Osteoblast (primary cell): ENCODE data around the gene CD200. TPM values are rescaled to one million over a fixed set of nuclear protein-coding genes. Genes with fewer than 3 reads are reported as not detected.

Experiments
- DNase-seq: peaks from one replicate; pipeline ENCODE4 v3.0.0; 2011; ENCODE audit warnings: low spot score, mixed read lengths; ENCODE audit not compliant: insufficient read length; ENCODE audit errors: missing footprints
- H2AFZ ChIP-seq: 2 replicates; pipeline ENCODE4 v1.6.0; 2011; ENCODE audit warnings: mild to moderate bottlenecking, low read length
- H3K27ac ChIP-seq: 2 replicates; pipeline ENCODE4 v1.5.1; 2011; ENCODE audit warnings: mild to moderate bottlenecking, low read depth, low read length, moderate library complexity
- H3K27me3 ChIP-seq: 2 replicates; pipeline ENCODE4 v1.6.0; 2012; ENCODE audit warnings: mild to moderate bottlenecking, control low read depth, inconsistent platforms, low read length, moderate library complexity; ENCODE audit not compliant: insufficient read depth
- H3K36me3 ChIP-seq: 2 replicates; pipeline ENCODE4 v1.5.1; 2011; ENCODE audit warnings: mild to moderate bottlenecking, low read length, control low read depth, moderate library complexity; ENCODE audit not compliant: insufficient read depth
- H3K4me1 ChIP-seq: 2 replicates; pipeline ENCODE4 v1.5.1; 2011; ENCODE audit warnings: mild to moderate bottlenecking, low read length, control low read depth, moderate library complexity; ENCODE audit not compliant: insufficient read depth
- H3K4me2 ChIP-seq: 2 replicates; pipeline ENCODE4 v1.6.0; 2011; ENCODE audit warnings: mild to moderate bottlenecking, low read length; ENCODE audit not compliant: insufficient read depth
- H3K4me3 ChIP-seq: fragments of 200-600 bp; sonication (generic); 3 replicates; pipeline ENCODE4 v1.5.1; 2012; ENCODE audit warnings: mild to moderate bottlenecking, low read length, inconsistent platforms; ENCODE audit not compliant: insufficient read depth
- H3K79me2 ChIP-seq: 2 replicates; pipeline ENCODE4 v1.6.0; 2012; ENCODE audit warnings: mild to moderate bottlenecking, low read length, control low read depth, inconsistent platforms; ENCODE audit not compliant: insufficient read depth
- H3K9me3 ChIP-seq: 2 replicates; pipeline ENCODE4 v1.5.1; 2011; ENCODE audit warnings: low read depth, low read length, control low read depth
- H4K20me1 ChIP-seq: 2 replicates; pipeline ENCODE4 v1.6.0; 2012; ENCODE audit warnings: mild to moderate bottlenecking, low read length, control low read depth; ENCODE audit not compliant: insufficient read depth
- CTCF ChIP-seq: IDR thresholded peaks from 2 replicates; pipeline ENCODE4 v1.5.1; 2011; ENCODE audit warnings: mild to moderate bottlenecking, low read depth, low read length, moderate library complexity; ENCODE audit errors: extremely low read depth
- total RNA-seq: library from RNA; depleted of rRNA; stranded (reverse); fragments of >200 nt; gene quantifications from 2 replicates; pipeline ENCODE4 v1.2.3, GENCODE V29; 2012

CD200 gene
- total RNA-seq, 1 donor: 3.3 TPM

DNA sequence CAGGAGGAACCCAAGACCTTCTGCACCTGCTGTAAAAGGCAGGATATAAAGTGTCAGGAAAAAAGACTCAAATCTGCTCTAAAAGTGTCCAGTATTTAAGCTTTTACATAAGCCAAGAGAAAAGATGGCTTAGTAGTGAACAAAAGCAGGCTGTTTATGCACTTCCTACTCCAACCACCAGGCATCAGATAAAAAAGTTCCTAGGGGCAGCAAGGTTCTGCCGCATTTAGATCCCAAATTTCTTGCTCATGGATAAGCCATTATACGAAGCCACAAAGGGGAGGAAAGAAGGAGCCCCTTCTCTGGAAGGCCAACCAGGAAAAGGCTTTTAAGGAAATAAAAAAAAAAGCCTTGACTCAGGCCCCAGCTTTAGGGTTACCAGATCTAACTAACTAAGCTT, 28.3 kb upstream of the CD200 start:
- peaks cover 15% of the 10 kb centered on the region for H3K4me1 ChIP-seq
- H4K20me1 ChIP-seq: no peaks in the 10 kb centered on the region
- peak overlapping the region; percentile 76 for H3K4me3 ChIP-seq
- TF ChIP-seq CTCF: peak; percentile 45
- no peak for DNase-seq
- peak overlapping the region; percentile 98 for H2AFZ ChIP-seq
- peak overlapping the region; percentile 94 for H3K4me2 ChIP-seq
- H3K36me3 ChIP-seq: no peaks in the 10 kb centered on the region
- H3K27ac ChIP-seq: no peak overlapping the region
- no peaks in the 10 kb centered on the region for H3K79me2 ChIP-seq
- H3K9me3 ChIP-seq: no peaks in the 10 kb centered on the region
- peaks cover 5% of the 10 kb centered on the region for H3K27me3 ChIP-seq

DNA sequence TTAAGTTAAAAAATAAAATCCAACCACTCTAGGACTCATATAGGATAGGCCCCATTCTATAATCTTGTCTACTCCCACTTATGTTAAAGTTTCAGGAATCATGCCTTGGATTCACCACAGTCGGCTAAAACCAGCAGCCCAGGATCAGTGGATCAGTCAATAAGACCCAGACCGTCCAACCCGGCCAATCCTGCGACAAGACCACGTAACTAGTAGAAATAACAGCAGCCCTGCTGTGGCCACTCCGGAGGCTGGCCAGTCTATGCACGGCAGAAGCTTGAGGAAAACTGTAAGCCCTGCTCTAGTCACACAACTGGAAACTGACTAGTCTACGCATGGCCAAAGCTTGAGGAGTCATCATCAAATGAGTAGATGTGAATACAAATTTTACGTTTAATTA, 26.1 kb upstream of the CD200 start:
- no peaks in the 10 kb centered on the region for H3K9me3 ChIP-seq
- no peak for TF ChIP-seq CTCF
- no peaks in the 10 kb centered on the region for H3K79me2 ChIP-seq
- DNase-seq: no peak
- no peak overlapping the region for H3K4me3 ChIP-seq
- no peaks in the 10 kb centered on the region for H3K27me3 ChIP-seq
- no peak overlapping the region for H2AFZ ChIP-seq
- H3K4me2 ChIP-seq: no peak overlapping the region
- no peak overlapping the region for H3K27ac ChIP-seq
- H3K4me1 ChIP-seq: peaks cover 15% of the 10 kb centered on the region
- no peaks in the 10 kb centered on the region for H3K36me3 ChIP-seq
- H4K20me1 ChIP-seq: no peaks in the 10 kb centered on the region

DNA sequence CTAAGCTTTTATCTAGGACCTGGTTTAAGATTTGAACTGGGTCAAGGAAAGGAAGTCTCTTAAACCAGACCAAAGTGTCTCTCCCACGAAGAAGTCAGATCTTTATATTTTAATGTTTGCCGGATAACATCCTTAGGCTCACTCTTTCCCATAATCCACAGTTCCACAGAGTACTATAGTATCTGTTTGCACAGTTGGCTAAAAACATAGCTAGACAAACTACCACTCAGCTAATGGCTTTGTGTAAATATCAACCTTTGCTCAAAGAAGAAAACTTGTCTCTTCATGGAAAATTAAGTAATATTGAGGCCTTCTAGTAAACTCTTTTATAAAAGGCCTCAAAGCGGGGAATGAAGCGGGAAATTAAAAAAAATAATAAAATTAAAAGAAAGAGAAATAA, 25.4 kb upstream of the CD200 start:
- no peak for TF ChIP-seq CTCF
- H2AFZ ChIP-seq: no peak overlapping the region

GRCh38 chr3:112308151-112308911, 24.6 kb upstream of the CD200 start:
- no peak for DNase-seq
- TF ChIP-seq CTCF: no peak
- Histone ChIP-seq H3K36me3 (no peaks in the 10 kb centered on the region), H3K4me2 (no peak overlapping the region), H3K27ac (no peak overlapping the region), H3K9me3 (no peaks in the 10 kb centered on the region), H3K4me3 (no peak overlapping the region), H3K79me2 (no peaks in the 10 kb centered on the region), H4K20me1 (no peaks in the 10 kb centered on the region), H3K4me1 (peaks cover 9% of the 10 kb centered on the region), H3K27me3 (no peaks in the 10 kb centered on the region), H2AFZ (no peak overlapping the region)

More for the DNA sequence above, 25.4 kb upstream of the CD200 start:
- no peak for DNase-seq
- H4K20me1 ChIP-seq: no peaks in the 10 kb centered on the region
- H3K27ac ChIP-seq: no peak overlapping the region
- no peaks in the 10 kb centered on the region for H3K27me3 ChIP-seq
- H3K79me2 ChIP-seq: no peaks in the 10 kb centered on the region
- no peak overlapping the region for H3K4me3 ChIP-seq
- H3K4me2 ChIP-seq: no peak overlapping the region
- H3K4me1 ChIP-seq: peaks cover 15% of the 10 kb centered on the region
- no peaks in the 10 kb centered on the region for H3K36me3 ChIP-seq
- H3K9me3 ChIP-seq: no peaks in the 10 kb centered on the region
